ENCODE measurements around the gene C16orf78. TPM values are rescaled to one million over a fixed set of nuclear protein-coding genes. Genes with fewer than 3 reads are reported as not detected.

C16orf78 gene
- total and polyA plus RNA-seq, 5 donors: not detected

Other genes with a start within 250 kb of the C16orf78 start
- 1 to 10 TPM in 2 of 4 donors, under 1 TPM in 2; 0.88 to 5.0 (median 1.1) TPM for gene CBLN1, start 92.0 kb upstream of the C16orf78 start, total RNA-seq
- 2.7 TPM for gene CBLN1, start 92.0 kb upstream of the C16orf78 start, polyA plus RNA-seq